Activated T-helper 9 cell treated with anti-CD3 and anti-CD28 coated beads, Interleukin-2, amount 50 U/mL, for 16 hours (primary cell): ENCODE results near the gene IL36B.

Source experiments
- DNase-seq: peaks from one replicate; pipeline ENCODE4 v3.0.0-alpha.2; 2020; ENCODE audit warnings: low read depth

The IL36B gene

GRCh38 chr2:113075600-113075999 is 22.9 kb upstream of the IL36B start:
- DNase-seq, result no peak

DNA sequence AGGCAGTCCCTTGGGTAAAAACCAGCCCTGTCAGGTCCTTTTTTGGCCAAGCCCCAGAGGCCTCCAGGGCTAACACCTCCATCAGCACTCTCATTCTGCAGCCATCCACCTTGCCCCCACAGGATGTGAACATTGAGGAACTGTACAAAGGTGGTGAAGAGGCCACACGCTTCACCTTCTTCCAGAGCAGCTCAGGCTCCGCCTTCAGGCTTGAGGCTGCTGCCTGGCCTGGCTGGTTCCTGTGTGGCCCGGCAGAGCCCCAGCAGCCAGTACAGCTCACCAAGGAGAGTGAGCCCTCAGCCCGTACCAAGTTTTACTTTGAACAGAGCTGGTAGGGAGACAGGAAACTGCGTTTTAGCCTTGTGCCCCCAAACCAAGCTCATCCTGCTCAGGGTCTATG is 22.4 kb upstream of the IL36B start:
- DNase-seq, result no peak

DNA sequence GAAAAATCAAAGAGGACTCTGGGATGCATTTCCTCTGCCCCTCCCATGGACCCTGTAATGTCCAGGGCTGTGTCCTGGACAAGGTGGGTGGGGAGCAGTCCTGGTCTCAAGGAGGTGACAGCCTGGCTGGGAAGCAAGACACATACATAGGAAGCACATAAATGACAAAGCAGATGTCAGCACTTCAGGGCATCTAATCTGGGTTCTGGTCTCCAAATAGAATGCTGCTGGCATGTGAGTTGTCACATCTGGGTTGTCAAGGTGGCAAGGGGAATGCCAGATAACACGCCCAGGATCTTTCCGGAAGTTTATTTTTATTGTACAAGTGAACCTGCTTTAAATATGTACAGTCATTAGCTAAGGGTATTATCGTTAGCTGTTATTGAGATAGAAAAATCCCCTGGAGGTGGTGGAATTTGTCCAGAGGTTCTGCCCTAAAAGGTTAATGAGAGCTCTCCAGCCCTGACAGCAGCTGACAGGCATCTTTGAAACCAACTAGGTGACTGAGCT is 20.7 kb upstream of the IL36B start:
- no peak for DNase-seq

DNA sequence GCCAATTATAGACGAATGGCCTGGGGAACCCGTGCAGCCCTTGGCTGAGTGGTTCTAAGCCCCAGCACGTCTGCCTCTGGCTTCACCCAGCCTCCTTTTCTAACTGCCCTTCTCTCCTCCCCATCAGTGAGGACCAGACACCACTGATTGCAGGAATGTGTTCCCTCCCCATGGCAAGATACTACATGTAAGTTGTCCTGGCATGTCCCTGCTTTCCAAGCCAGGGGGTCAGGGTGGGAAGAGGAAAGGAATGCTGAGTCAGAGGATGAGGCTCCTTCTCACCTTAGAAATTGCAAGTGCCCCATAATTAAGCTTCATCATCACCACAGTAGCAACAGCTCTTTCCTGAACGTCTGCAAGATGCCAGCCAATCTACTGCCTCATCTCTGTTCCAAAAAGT is 19.9 kb upstream of the IL36B start:
- no peak for DNase-seq

DNA sequence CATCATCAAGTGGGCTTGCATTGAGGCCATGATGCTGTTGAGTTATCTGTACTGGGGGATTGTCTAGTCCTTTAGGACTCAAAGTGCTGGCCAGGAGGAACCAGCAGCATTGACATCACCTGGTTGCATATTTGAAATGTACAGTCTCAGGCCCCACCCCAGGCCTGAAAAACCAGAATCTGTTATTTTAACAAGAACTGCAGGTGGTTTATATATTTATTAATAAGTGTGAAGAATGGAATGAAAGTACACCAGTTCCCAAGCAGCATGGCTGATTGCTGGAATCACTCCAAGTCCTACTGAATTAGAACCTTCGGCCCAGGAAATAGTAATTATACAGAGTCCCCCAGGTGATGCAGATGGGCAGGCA is 17.9 kb upstream of the IL36B start:
- DNase-seq, result no peak

- DNase-seq, result no peak
Measured at GRCh38 chr2:113069676-113070605, 17.3 kb upstream of the IL36B start.

DNA sequence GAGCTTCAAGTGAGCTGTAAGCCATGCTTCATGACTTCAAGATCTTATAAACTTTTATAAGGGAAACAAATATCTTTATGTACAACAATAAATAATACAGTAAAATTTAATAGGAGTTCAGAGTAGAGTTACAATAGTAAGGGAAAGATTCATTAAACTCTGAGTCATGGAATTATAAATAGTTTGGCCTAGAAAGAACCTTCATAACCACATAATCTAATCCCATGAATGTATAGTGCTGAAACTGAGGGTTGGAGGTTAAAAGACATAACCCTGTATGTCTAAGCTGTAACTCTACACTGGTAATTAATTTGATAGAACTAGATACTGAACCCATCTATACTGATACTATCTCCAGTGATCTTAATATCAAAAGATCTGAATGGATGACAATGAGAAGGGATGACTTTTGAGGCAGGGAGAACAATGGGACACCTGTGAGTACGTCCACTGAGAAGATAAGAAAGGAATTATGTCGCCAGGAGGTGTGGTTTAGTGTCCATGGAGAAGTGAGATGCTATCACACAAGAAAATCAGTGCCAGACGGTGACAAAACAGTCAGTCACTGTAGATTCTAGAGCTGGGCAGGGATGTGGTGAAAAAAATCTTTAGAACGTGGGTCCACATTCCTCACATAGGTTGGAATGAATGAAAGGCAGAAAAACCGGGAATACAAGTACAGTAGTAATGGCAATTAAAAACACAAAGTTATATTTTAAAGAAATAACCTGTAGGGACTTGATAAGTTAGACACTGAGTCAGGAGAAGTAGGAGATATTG is 16.2 kb upstream of the IL36B start:
- no peak for DNase-seq

DNA sequence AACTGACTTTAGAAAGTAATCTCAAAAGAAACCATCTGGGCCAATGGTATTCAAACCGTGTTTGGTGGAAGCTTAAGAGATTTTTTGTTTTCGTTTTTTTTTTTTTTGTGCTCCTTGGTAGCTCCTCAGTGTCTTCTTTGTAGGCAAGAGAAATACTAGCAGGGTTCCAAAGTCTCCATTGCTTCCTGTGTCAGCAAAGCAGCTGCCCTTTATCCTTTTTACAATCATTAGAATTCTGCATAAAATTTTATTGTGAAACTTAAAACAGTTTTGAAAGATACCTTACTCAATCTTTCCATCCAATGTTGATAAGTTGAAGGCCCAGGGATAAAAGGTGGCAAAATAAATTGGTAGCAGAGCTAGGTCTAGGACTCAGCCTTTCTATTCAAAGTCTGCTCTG is 15.6 kb upstream of the IL36B start:
- no peak for DNase-seq

GRCh38 chr2:113067681-113068080 is 15.0 kb upstream of the IL36B start, which contains the start of gene IL1F10:
TSS of gene IL1F10 (plus strand) at chr2:113067970. CDS start at chr2:113072739, 4,769 bp downstream.
- no peak for DNase-seq

- DNase-seq, result no peak
Measured at GRCh38 chr2:113064898-113065297, 12.2 kb upstream of the IL36B start.

- no peak for DNase-seq
Measured at GRCh38 chr2:113064281-113064680, 11.6 kb upstream of the IL36B start.

DNA sequence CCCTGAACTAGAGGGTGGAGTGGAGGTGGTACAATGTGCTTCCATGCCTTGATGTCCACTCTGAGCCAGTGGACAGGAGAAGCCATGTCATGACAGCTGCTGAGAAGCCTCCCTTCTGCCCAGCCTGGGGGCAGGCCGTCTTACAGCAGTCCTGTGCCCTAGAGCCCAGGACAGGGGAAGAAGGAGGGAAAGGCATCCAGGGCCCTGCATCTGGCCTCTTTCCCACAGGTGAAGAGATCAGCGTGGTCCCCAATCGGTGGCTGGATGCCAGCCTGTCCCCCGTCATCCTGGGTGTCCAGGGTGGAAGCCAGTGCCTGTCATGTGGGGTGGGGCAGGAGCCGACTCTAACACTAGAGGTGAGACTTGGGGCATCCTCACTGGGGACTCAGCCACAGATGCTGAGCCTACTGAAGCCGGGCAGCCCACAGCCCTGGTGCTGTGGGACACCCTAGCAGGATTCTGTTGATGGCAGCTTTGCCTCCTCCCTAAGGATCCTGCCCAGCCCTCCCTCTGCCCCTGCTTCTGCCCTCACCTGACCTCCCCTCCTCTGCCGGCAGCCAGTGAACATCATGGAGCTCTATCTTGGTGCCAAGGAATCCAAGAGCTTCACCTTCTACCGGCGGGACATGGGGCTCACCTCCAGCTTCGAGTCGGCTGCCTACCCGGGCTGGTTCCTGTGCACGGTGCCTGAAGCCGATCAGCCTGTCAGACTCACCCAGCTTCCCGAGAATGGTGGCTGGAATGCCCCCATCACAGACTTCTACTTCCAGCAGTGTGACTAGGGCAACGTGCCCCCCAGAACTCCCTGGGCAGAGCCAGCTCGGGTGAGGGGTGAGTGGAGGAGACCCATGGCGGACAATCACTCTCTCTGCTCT is 9.5 kb upstream of the IL36B start:
- no peak for DNase-seq

DNA sequence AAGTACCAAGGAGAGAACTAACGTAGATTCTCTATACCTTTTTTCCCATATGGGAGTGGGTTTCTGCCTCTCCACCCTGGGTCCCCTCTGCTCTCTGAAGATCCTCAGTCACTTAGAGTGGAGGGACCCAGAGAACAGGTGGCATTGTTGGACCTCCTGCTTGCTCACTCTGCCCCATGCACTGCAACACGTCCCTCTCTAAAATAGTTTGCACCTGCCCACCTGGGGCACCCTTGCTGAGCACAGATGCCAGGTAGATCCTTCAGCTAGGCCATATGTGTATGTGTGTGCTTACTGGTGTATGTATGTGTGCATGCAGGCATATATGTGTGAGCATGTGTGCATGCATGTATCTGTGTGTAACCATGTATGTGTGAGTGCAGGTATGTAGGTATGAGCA is 8.6 kb upstream of the IL36B start:
- DNase-seq, result no peak

GRCh38 chr2:113060796-113061195 is 8.1 kb upstream of the IL36B start:
- no peak for DNase-seq

DNA sequence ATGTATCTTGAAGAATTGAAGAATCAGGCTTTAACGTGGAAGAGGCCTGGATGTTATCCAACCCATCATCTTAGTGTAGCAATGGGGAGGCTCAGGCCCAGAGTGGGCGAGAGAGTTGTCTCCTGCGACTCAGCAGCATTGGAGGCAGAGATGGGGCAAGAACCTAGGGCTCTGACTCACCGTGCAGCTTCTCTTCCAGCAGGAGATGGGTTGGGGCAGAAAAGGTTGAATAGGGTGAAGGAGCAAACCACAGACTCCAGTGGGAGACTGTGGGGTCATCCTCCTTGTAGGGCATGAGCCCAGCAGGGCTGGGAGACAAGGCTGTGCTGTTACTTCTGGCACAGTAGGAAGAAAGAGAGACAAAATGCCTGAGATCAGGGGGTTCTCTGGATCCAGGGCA is 7.7 kb upstream of the IL36B start:
- no peak for DNase-seq

GRCh38 chr2:113058998-113059960 is 6.6 kb upstream of the IL36B start, which contains the start of gene IL36RN:
TSS of gene IL36RN (plus strand) at chr2:113059198. CDS start at chr2:113059439, 241 bp downstream.
- no peak for DNase-seq

GRCh38 chr2:113058411-113058994 is 5.8 kb upstream of the IL36B start:
- DNase-seq, result no peak

GRCh38 chr2:113057117-113057516 is 4.5 kb upstream of the IL36B start:
- no peak for DNase-seq

DNA sequence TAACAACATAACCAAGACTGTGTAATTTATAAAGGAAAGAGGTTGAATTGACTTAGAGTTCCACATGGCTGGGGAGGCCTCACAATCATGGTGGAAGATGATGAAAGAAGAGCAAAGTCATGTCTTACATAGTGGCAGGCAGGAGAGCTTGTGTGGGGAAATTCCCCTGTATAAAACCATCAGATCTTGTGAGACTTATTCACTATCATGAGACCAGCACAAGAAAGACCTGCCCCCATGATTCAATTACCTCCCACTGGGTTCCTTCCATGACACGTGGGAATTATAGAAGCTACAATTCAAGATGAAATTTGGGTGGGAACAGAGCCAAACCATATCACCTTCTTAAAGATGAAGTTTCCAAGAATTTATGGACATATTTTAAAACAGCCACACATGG is 3.9 kb upstream of the IL36B start:
- DNase-seq, result no peak

GRCh38 chr2:113054066-113054465 is 1.4 kb upstream of the IL36B start:
- no peak for DNase-seq
